ENCODE data around the gene CCDC85B. TPM values are rescaled to one million over a fixed set of nuclear protein-coding genes. Genes with fewer than 3 reads are reported as not detected.

CCDC85B gene
- total and polyA plus RNA-seq, 2 donors, result 6.9 to 84.1 TPM

- 86% methylated on average over 24 of the region's 24 CpGs for WGBS
- DNase-seq (ENCODE audit: extremely low spot score), result no peak
- no peaks in the 10 kb centered on the region for H3K36me3 ChIP-seq (ENCODE audit: insufficient read depth)
- no peak overlapping the region for H3K4me3 ChIP-seq (ENCODE audit: low read depth, low read length)
- H3K4me1 ChIP-seq (ENCODE audit: insufficient read depth), result peaks cover 4% of the 10 kb centered on the region
- H3K27ac ChIP-seq (ENCODE audit: low read depth), result no peak overlapping the region
Measured at GRCh38 chr11:65869643-65870306, 20.7 kb upstream of the CCDC85B start.

DNA sequence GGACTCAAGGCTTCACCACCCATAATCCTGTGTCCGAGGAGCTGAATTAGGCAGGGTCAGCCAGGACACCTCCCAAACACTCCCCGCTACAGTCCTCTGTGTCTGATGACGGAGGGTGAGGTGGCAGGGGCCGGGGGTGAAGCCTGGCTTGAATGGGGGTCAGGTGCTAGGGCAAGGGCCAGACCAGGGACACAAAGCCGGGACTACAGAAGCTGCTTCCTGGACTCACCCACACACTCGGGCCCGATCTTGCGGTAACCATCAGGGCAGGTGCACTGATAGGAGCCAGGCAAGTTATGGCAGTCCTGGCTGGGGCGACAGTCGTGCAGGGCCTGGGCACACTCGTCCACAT, 20.2 kb upstream of the CCDC85B start:
- DNase-seq (ENCODE audit: extremely low spot score), result no peak
- no peaks in the 10 kb centered on the region for H3K36me3 ChIP-seq (ENCODE audit: insufficient read depth)

GRCh38 chr11:65870706-65871681, 19.5 kb upstream of the CCDC85B start:
- peaks cover 4% of the 10 kb centered on the region for H3K4me1 ChIP-seq (ENCODE audit: insufficient read depth)

More for the DNA sequence above, 20.2 kb upstream of the CCDC85B start:
- H3K27ac ChIP-seq (ENCODE audit: low read depth), result no peak overlapping the region
- peaks cover 4% of the 10 kb centered on the region for H3K4me1 ChIP-seq (ENCODE audit: insufficient read depth)
- WGBS, result 82% methylated on average over 11 of the region's 11 CpGs
- no peak overlapping the region for H3K4me3 ChIP-seq (ENCODE audit: low read depth, low read length)

GRCh38 chr11:65871811-65872548, 18.5 kb upstream of the CCDC85B start:
- no peak for DNase-seq (ENCODE audit: extremely low spot score)

More at GRCh38 chr11:65870706-65871681, 19.5 kb upstream of the CCDC85B start:
- Histone ChIP-seq H3K36me3 (ENCODE audit: insufficient read depth) (no peaks in the 10 kb centered on the region), H3K4me3 (ENCODE audit: low read depth, low read length) (no peak overlapping the region), H3K27ac (ENCODE audit: low read depth) (no peak overlapping the region)
- WGBS, result 66% methylated on average over 24 of the region's 24 CpGs
- no peak for DNase-seq (ENCODE audit: extremely low spot score)

GRCh38 chr11:65872586-65873317, 17.7 kb upstream of the CCDC85B start, which contains the start of gene EFEMP2:
EFEMP2 (minus strand) TSS chr11:65872800; CDS start chr11:65872354, 446 bp downstream.
- peak within 1 kb of the TSS; percentile 61 for H3K4me3 ChIP-seq (ENCODE audit: low read depth, low read length)
- H3K36me3 ChIP-seq (ENCODE audit: insufficient read depth), result no peaks in the 10 kb centered on the region
- WGBS, result 3% methylated on average over 67 of the region's 69 CpGs
- peak within 1 kb of the TSS; percentile 91 for H3K27ac ChIP-seq (ENCODE audit: low read depth)
- H3K4me1 ChIP-seq (ENCODE audit: insufficient read depth), result peaks cover 4% of the 10 kb centered on the region
- no peak for DNase-seq (ENCODE audit: extremely low spot score)

More at GRCh38 chr11:65871811-65872548, 18.5 kb upstream of the CCDC85B start:
- WGBS, result 19% methylated on average over 26 of the region's 26 CpGs
- Histone ChIP-seq H3K36me3 (ENCODE audit: insufficient read depth) (no peaks in the 10 kb centered on the region), H3K4me3 (ENCODE audit: low read depth, low read length) (peak overlapping the region; percentile 61), H3K4me1 (ENCODE audit: insufficient read depth) (peaks cover 4% of the 10 kb centered on the region), H3K27ac (ENCODE audit: low read depth) (peak overlapping the region; percentile 84)

DNA sequence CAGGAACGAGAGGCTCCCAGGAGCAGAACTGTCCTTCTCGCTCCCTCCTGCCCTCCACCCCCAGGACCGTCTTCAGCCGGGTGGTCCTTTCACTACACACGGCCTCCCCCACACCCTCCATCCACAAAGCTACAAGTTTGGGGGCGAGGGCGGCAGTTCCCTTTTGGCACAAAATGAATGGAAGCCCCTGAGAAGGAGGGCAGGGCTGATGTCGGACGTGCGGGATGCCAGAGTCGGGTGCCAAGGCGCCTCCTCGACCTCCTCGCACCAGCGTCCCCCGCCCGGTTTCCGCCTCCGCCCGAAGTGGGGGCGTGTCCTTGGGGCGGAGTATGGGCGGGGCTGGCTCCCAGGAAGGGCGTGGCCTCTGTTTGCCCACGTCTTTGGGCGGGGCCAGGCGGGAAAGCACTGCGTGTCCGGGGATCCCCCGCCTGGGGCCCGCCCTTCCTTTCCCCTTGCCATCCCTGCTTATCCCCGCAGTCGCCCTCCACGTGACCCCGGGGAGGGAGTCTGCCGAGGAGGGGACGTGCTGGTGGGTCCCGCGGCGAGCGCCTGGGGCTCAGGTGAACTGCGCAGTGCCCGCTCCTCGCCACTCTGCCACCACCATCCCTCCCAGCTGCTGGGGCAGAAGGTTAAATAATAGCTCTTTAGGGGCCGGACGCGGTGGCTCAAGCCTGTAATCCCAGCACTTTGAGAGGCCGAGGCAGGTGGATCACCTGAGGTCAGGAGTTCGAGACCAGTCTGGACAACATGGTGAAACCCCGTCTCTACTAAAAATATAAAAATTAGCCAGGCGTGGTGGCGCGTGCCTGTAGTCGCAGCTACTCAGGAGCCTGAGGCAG, 16.9 kb upstream of the CCDC85B start:
- 8% methylated on average over 54 of the region's 54 CpGs for WGBS
- H3K27ac ChIP-seq (ENCODE audit: low read depth), result peak overlapping the region; percentile 78

GRCh38 chr11:65879617-65880016, 10.9 kb upstream of the CCDC85B start, which contains the start of gene CTSW:
CTSW (plus strand) TSS chr11:65879837; CDS start chr11:65879855, 18 bp downstream.
- 56% methylated on average over 7 of the region's 7 CpGs for WGBS
- Histone ChIP-seq H3K36me3 (ENCODE audit: insufficient read depth) (no peaks in the 10 kb centered on the region), H3K4me1 (ENCODE audit: insufficient read depth) (no peaks in the 10 kb centered on the region), H3K27ac (ENCODE audit: low read depth) (no peak within 1 kb of the TSS), H3K4me3 (ENCODE audit: low read depth, low read length) (peak within 1 kb of the TSS; percentile 10)
- DNase-seq (ENCODE audit: extremely low spot score), result no peak

More for the DNA sequence above, 16.9 kb upstream of the CCDC85B start:
- peaks cover 4% of the 10 kb centered on the region for H3K4me1 ChIP-seq (ENCODE audit: insufficient read depth)
- DNase-seq (ENCODE audit: extremely low spot score), result no peak
- no peaks in the 10 kb centered on the region for H3K36me3 ChIP-seq (ENCODE audit: insufficient read depth)
- H3K4me3 ChIP-seq (ENCODE audit: low read depth, low read length), result peak overlapping the region; percentile 61

DNA sequence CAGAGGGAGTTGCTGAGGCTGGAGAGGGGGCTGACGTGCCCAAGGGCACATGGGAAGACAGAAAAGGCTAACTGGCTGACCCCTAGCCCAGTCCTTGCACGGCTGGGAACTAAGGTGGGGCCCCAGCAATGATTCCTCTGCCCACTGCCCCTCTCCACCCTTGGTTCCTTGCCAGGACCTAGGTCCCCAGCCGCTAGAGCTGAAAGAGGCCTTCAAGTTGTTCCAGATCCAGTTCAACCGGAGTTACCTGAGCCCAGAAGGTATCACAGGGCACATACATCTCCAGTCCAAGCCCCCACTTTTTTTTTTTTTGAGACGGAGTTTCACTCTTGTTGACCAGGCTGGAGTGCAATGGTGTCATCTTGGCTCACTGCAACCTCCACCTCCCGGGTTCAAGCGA, 10.4 kb upstream of the CCDC85B start:
- H3K36me3 ChIP-seq (ENCODE audit: insufficient read depth), result no peaks in the 10 kb centered on the region
- no peak overlapping the region for H3K27ac ChIP-seq (ENCODE audit: low read depth)
- DNase-seq (ENCODE audit: extremely low spot score), result no peak
- 68% methylated on average over 7 of the region's 7 CpGs for WGBS
- H3K4me1 ChIP-seq (ENCODE audit: insufficient read depth), result no peaks in the 10 kb centered on the region
- peak overlapping the region; percentile 10 for H3K4me3 ChIP-seq (ENCODE audit: low read depth, low read length)

DNA sequence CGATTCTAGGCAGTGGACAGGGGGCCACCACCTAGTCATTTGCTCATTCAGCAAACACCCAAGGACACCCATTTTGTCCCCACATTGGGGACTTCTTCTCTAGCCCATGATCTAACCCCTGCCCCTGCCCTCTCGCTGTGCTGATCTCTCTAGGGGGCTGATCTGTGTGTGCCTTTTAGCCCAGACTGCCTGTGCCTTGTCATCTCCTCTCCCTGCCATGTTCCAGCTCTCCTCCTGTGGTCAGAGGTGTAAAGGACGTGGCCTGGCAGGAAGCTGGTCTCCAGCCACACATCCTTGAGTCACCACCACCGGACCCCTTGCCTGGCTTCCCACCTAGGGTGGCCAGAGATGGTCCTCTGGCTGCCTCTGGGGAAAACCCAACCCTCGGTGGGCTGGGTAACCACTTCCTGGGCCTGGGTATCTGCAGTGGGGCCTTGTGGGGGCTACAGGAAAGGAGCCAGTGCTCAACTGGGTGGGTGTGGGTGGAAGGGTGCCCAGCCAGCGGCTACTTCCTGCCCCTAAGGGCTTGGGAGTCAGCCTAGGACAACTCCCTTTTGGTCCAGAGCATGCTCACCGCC, 9.5 kb upstream of the CCDC85B start:
- H3K36me3 ChIP-seq (ENCODE audit: insufficient read depth), result no peaks in the 10 kb centered on the region
- WGBS, result 73% methylated on average over 7 of the region's 7 CpGs
- no peak overlapping the region for H3K4me3 ChIP-seq (ENCODE audit: low read depth, low read length)
- no peak for DNase-seq (ENCODE audit: extremely low spot score)
- H3K4me1 ChIP-seq (ENCODE audit: insufficient read depth), result no peaks in the 10 kb centered on the region
- H3K27ac ChIP-seq (ENCODE audit: low read depth), result no peak overlapping the region

- H3K36me3 ChIP-seq (ENCODE audit: insufficient read depth), result no peaks in the 10 kb centered on the region
- WGBS, result 90% methylated on average over 30 of the region's 30 CpGs
- H3K4me1 ChIP-seq (ENCODE audit: insufficient read depth), result no peaks in the 10 kb centered on the region
- no peak overlapping the region for H3K4me3 ChIP-seq (ENCODE audit: low read depth, low read length)
- no peak for DNase-seq (ENCODE audit: extremely low spot score)
- H3K27ac ChIP-seq (ENCODE audit: low read depth), result no peak overlapping the region
Measured at GRCh38 chr11:65882120-65883057, 8.1 kb upstream of the CCDC85B start.
